ENCODE measurements around the gene DAND5.

Gene DAND5

DNA sequence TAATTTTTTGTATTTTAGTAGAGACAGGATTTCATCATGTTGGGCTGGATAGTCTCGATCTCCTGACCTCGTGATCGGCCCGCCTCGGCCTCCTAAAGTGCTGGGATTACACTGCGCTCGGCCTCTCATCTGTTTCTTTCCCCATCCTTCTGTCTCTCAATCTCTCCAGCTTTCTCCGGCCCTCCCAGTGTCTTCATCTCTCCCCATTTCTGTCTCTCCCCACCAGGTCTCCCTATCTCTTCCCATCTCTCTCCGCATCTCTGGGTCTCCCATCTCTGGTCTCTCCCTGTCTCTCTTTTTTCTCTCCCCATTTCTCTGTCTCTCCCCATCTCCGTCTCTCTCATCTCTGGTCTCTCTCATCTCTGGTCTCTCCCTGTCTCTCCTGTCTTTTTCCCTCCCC lies 13.7 kb downstream of the DAND5 start:
- Mint-ChIP-seq H3K27ac (no peak overlapping the region), H3K36me3 (ENCODE audit: low read depth) (no peaks in the 10 kb centered on the region), H3K9me3 (no peaks in the 10 kb centered on the region), H3K4me1 (no peaks in the 10 kb centered on the region), H3K4me3 (no peak overlapping the region), H3K27me3 (ENCODE audit: low read depth, poor library complexity) (peaks cover 13% of the 10 kb centered on the region)
- TF ChIP-seq, protein P1, sequence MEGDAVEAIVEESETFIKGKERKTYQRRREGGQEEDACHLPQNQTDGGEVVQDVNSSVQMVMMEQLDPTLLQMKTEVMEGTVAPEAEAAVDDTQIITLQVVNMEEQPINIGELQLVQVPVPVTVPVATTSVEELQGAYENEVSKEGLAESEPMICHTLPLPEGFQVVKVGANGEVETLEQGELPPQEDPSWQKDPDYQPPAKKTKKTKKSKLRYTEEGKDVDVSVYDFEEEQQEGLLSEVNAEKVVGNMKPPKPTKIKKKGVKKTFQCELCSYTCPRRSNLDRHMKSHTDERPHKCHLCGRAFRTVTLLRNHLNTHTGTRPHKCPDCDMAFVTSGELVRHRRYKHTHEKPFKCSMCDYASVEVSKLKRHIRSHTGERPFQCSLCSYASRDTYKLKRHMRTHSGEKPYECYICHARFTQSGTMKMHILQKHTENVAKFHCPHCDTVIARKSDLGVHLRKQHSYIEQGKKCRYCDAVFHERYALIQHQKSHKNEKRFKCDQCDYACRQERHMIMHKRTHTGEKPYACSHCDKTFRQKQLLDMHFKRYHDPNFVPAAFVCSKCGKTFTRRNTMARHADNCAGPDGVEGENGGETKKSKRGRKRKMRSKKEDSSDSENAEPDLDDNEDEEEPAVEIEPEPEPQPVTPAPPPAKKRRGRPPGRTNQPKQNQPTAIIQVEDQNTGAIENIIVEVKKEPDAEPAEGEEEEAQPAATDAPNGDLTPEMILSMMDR (IDR thresholded peaks at IDR 0.05), result no peak
- DNase-seq, result no peak

DNA sequence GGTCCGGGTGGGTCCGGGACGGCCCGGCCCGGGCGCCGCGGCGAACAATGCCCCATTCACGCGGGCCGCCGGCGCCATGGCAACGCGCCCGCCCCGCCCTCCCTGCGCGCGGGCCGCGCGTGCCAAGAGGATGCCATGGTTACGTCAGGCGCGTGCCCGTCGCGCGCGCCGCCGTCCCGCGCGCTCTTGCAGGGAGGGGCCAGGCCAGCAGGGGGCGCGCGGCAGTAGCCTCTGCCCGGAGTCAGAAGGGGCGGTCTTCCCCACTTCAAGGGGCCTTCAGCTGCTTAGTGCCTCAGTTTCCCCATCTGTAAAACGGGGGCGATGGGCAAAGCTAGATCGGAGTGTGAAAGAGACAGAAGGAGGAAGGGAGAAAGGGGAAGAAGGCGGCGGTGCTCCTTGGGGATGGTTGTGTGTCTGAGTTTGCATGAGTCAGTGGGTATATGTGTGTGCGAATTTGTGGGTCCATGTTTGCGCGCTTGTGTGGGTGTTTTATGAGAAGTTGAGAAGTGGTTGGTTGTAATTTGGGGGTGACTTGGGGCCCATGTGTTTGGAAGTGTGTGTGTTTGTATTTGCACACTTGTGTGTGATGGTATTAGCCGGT lies 14.3 kb downstream of the DAND5 start:
- Mint-ChIP-seq H3K9me3 (no peaks in the 10 kb centered on the region), H3K4me1 (no peaks in the 10 kb centered on the region), H3K27ac (no peak overlapping the region), H3K4me3 (no peak overlapping the region), H3K27me3 (ENCODE audit: low read depth, poor library complexity) (peaks cover 8% of the 10 kb centered on the region), H3K36me3 (ENCODE audit: low read depth) (no peaks in the 10 kb centered on the region)
- TF ChIP-seq, protein P1 (IDR thresholded peaks at IDR 0.05), result peak; percentile 69
- DNase-seq, result peak; percentile 83

- Mint-ChIP-seq H3K27me3 (ENCODE audit: low read depth, poor library complexity) (peaks cover 2% of the 10 kb centered on the region), H3K4me1 (no peaks in the 10 kb centered on the region), H3K9me3 (no peaks in the 10 kb centered on the region), H3K36me3 (ENCODE audit: low read depth) (no peaks in the 10 kb centered on the region), H3K27ac (no peak overlapping the region), H3K4me3 (no peak overlapping the region)
- no peak for DNase-seq
- TF ChIP-seq, protein P1 (IDR thresholded peaks at IDR 0.05), result no peak
Observed at GRCh38 chr19:12984143-12984627, 14.8 kb downstream of the DAND5 start.

GRCh38 chr19:12984683-12985048 lies 15.3 kb downstream of the DAND5 start:
- no peaks in the 10 kb centered on the region for H3K9me3 Mint-ChIP-seq
- H3K4me3 Mint-ChIP-seq, result no peak overlapping the region
- no peaks in the 10 kb centered on the region for H3K36me3 Mint-ChIP-seq (ENCODE audit: low read depth)
- H3K27me3 Mint-ChIP-seq (ENCODE audit: low read depth, poor library complexity), result no peaks in the 10 kb centered on the region
- TF ChIP-seq, protein P1 (IDR thresholded peaks at IDR 0.05), result no peak
- no peak overlapping the region for H3K27ac Mint-ChIP-seq
- no peaks in the 10 kb centered on the region for H3K4me1 Mint-ChIP-seq
- DNase-seq, result no peak

DNA sequence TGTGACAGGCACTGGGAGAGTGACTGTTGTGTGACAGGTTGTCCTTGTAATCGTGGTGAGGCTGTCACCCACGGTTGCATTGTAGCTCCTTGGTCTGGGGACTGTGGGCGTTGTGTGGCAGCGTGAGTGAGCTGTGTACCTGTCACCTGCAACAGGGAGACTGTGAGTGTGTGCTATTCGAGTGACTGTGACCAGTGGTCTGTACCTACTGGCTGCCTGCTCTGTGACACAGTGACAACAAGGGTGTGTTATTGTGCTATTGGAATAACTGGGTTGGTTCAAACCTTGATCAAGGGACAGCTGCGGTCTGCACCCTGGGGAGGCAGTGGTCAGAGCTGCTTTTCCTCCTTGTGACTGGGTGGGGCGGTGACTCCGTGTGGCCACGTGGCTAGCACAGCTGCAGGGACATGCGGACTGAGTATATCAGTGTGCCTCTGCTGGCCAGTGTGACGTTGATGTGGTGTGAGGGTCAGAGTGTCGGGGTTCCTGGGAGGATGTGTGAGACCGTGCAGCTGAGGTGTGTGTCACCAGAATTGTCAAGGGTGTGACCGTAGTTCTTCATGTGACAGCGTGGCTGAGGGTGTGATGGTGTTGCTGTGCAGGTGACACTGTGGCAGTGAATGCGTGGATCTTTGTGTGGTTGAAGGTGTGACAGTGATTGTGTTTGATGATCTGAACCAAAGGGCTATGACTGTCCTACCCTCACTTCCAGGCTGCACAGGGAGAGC lies 15.8 kb downstream of the DAND5 start:
- H3K27ac Mint-ChIP-seq, result no peak overlapping the region

More for the DNA sequence above, 15.8 kb downstream of the DAND5 start:
- no peak for DNase-seq
- TF ChIP-seq, protein P1 (IDR thresholded peaks at IDR 0.05), result no peak
- H3K36me3 Mint-ChIP-seq (ENCODE audit: low read depth), result no peaks in the 10 kb centered on the region
- no peaks in the 10 kb centered on the region for H3K4me1 Mint-ChIP-seq
- H3K4me3 Mint-ChIP-seq, result no peak overlapping the region
- H3K27me3 Mint-ChIP-seq (ENCODE audit: low read depth, poor library complexity), result no peaks in the 10 kb centered on the region
- no peaks in the 10 kb centered on the region for H3K9me3 Mint-ChIP-seq

All from nephron progenitor cell (in vitro differentiated cells).